WTC11 (cell line): ENCODE results near the gene KLC3. TPM values are rescaled to one million over a fixed set of nuclear protein-coding genes. Genes with fewer than 3 reads are reported as not detected.

Source experiments
- ATAC-seq: fragments of 200-7000 bp; cut with Tn5 transposase; 2 replicates; pipeline ENCODE4 v1.10.0; 2021; ENCODE audit warnings: mild to moderate bottlenecking, moderate library complexity
- CTCF ChIA-PET: fragments of 300-600 bp; sonication (Branson Sonifier 250); formaldehyde crosslinking; loops from one replicate; lab custom pipeline; 2021; ENCODE audit warnings: antibody characterized with exemption; lab: Charles Lee
- POLR2A ChIA-PET: fragments of 350-600 bp; sonication (Branson Sonifier 250); formaldehyde crosslinking; loops from one replicate; lab custom pipeline; 2021; ENCODE audit warnings: antibody characterized with exemption; lab: Charles Lee
- DNase-seq: peaks from one replicate; pipeline ENCODE4 v3.0.0; 2021; ENCODE audit warnings: low spot score
- H3K27ac Mint-ChIP-seq: 2 replicates; pipeline ENCODE4 v1.8.0; 2021; ENCODE audit warnings: mixed read lengths
- H3K27me3 Mint-ChIP-seq: 2 replicates; pipeline ENCODE4 v1.8.0; 2021; ENCODE audit warnings: low read depth, mild to moderate bottlenecking, moderate library complexity, mixed read lengths
- H3K36me3 Mint-ChIP-seq: 2 replicates; pipeline ENCODE4 v1.8.0; 2021; ENCODE audit warnings: mixed read lengths
- H3K4me1 Mint-ChIP-seq: 2 replicates; pipeline ENCODE4 v1.8.0; 2022; ENCODE audit warnings: mixed read lengths
- H3K4me3 Mint-ChIP-seq: 2 replicates; pipeline ENCODE4 v1.8.0; 2021; ENCODE audit warnings: mild to moderate bottlenecking, moderate library complexity, mixed read lengths
- H3K9me3 Mint-ChIP-seq: 2 replicates; pipeline ENCODE4 v1.8.0; 2021; ENCODE audit warnings: mixed read lengths
- EMX1 ChIP-seq: fragments of 250-450 bp; sonication (Bioruptor Pico); IDR thresholded peaks from 2 replicates; pipeline ENCODE4 v1.8.0; 2021; ENCODE audit warnings: mild to moderate bottlenecking
- ESRRA ChIP-seq: sonication (generic); formaldehyde crosslinking; IDR thresholded peaks from 2 replicates; pipeline ENCODE4 v1.8.1; 2022; ENCODE audit warnings: mild to moderate bottlenecking, missing genetic modification reagents, borderline replicate concordance
- FOXJ3 ChIP-seq: sonication (generic); formaldehyde crosslinking; IDR thresholded peaks from 2 replicates; pipeline ENCODE4 v1.9.0; 2021; ENCODE audit warnings: missing genetic modification reagents, mild to moderate bottlenecking, borderline replicate concordance
- FOXP1 ChIP-seq: sonication (generic); formaldehyde crosslinking; IDR thresholded peaks from 2 replicates; pipeline ENCODE4 v1.8.0; 2022; ENCODE audit warnings: missing genetic modification reagents, mild to moderate bottlenecking, moderate library complexity, borderline replicate concordance
- GABPB1 ChIP-seq: sonication (generic); formaldehyde crosslinking; IDR thresholded peaks from 2 replicates; pipeline ENCODE4 v1.8.1; 2023; ENCODE audit warnings: mild to moderate bottlenecking, missing genetic modification reagents
- HMGA2 ChIP-seq: fragments of 250-450 bp; sonication (Bioruptor Pico); IDR thresholded peaks from 2 replicates; pipeline ENCODE4 v1.4.0; 2021; ENCODE audit warnings: mild to moderate bottlenecking, moderate library complexity
- IRF1 ChIP-seq: sonication (generic); formaldehyde crosslinking; IDR thresholded peaks from 2 replicates; pipeline ENCODE4 v1.8.0; 2023; ENCODE audit warnings: missing genetic modification reagents
- JAZF1 ChIP-seq: fragments of 250-450 bp; sonication (Bioruptor Pico); IDR thresholded peaks from 2 replicates; pipeline ENCODE4 v1.9.0; 2021; ENCODE audit warnings: moderate library complexity, mild to moderate bottlenecking, inconsistent platforms
- JUN ChIP-seq: sonication (generic); formaldehyde crosslinking; IDR thresholded peaks from 2 replicates; pipeline ENCODE4 v1.8.0; 2023; ENCODE audit warnings: mild to moderate bottlenecking, missing genetic modification reagents
- MAX ChIP-seq: sonication (generic); formaldehyde crosslinking; IDR thresholded peaks from 2 replicates; pipeline ENCODE4 v1.8.0; 2022; ENCODE audit warnings: mild to moderate bottlenecking, missing genetic modification reagents
- MLX ChIP-seq: sonication (generic); formaldehyde crosslinking; IDR thresholded peaks from 2 replicates; pipeline ENCODE4 v1.8.1; 2023; ENCODE audit warnings: mild to moderate bottlenecking, missing genetic modification reagents, moderate library complexity
- MXD4 ChIP-seq: fragments of 250-450 bp; sonication (Bioruptor Pico); IDR thresholded peaks from 2 replicates; pipeline ENCODE4 v1.8.0; 2021; ENCODE audit warnings: mild to moderate bottlenecking, moderate library complexity, borderline replicate concordance
- NFE2L1 ChIP-seq: sonication (generic); formaldehyde crosslinking; IDR thresholded peaks from 2 replicates; pipeline ENCODE4 v1.8.1; 2023; ENCODE audit warnings: missing genetic modification reagents
- NFYB ChIP-seq: sonication (generic); formaldehyde crosslinking; conservative IDR thresholded peaks from 2 replicates; pipeline ENCODE4 v1.8.0; 2022; ENCODE audit warnings: low read depth, missing genetic modification reagents
- NR1H2 ChIP-seq: sonication (generic); formaldehyde crosslinking; IDR thresholded peaks from 2 replicates; pipeline ENCODE4 v1.9.0; 2021; ENCODE audit warnings: mild to moderate bottlenecking, moderate library complexity, missing genetic modification reagents
- OVOL2 ChIP-seq: fragments of 250-450 bp; sonication (Bioruptor Pico); IDR thresholded peaks from 2 replicates; pipeline ENCODE4 v1.9.0; 2021; ENCODE audit warnings: mild to moderate bottlenecking, borderline replicate concordance
- SP1 ChIP-seq: sonication (generic); formaldehyde crosslinking; conservative IDR thresholded peaks from 2 replicates; pipeline ENCODE4 v1.8.1; 2022; ENCODE audit warnings: missing genetic modification reagents
- TCF7 ChIP-seq: sonication (generic); formaldehyde crosslinking; IDR thresholded peaks from 2 replicates; pipeline ENCODE4 v1.8.0; 2022; ENCODE audit warnings: mild to moderate bottlenecking, low read depth, missing genetic modification reagents, moderate library complexity
- ZNF121 ChIP-seq: sonication (generic); formaldehyde crosslinking; IDR thresholded peaks from 2 replicates; pipeline ENCODE4 v1.8.0; 2023; ENCODE audit warnings: missing genetic modification reagents
- ZNF219 ChIP-seq: sonication (generic); formaldehyde crosslinking; IDR thresholded peaks from 2 replicates; pipeline ENCODE4 v1.8.0; 2023; ENCODE audit warnings: missing genetic modification reagents, mild to moderate bottlenecking, borderline replicate concordance
- ZNF671 ChIP-seq: fragments of 250-450 bp; sonication (Bioruptor Pico); IDR thresholded peaks from 2 replicates; pipeline ENCODE4 v1.8.0; 2021; ENCODE audit warnings: mild to moderate bottlenecking
- ZSCAN18 ChIP-seq: fragments of 250-450 bp; sonication (Bioruptor Pico); IDR thresholded peaks from 2 replicates; pipeline ENCODE4 v2.1.2; 2022; ENCODE audit warnings: mild to moderate bottlenecking, moderate library complexity
- total RNA-seq: library from RNA; stranded (reverse); gene quantifications from 3 replicates; pipeline ENCODE4 v1.2.3, GENCODE V29; 2021
- TF ChIP-seq, protein P1 (sequence below): sonication (generic); formaldehyde crosslinking; IDR thresholded peaks from 2 replicates; pipeline ENCODE4 v1.8.1; 2023; ENCODE audit warnings: mild to moderate bottlenecking, missing genetic modification reagents, moderate library complexity
- TF ChIP-seq, protein P2 (sequence below): sonication (generic); formaldehyde crosslinking; IDR thresholded peaks from 2 replicates; pipeline ENCODE4 v1.8.0; 2022; ENCODE audit warnings: mild to moderate bottlenecking, missing genetic modification reagents

KLC3 gene
- total RNA-seq, 1 experiment from 2014 or later = 5.2 TPM

- no peaks in the 10 kb centered on the region for H3K9me3 Mint-ChIP-seq
- peaks cover 2% of the 10 kb centered on the region; the same call in 1 of the 2 replicates for H3K4me1 Mint-ChIP-seq
- no peak overlapping the region for H3K27ac Mint-ChIP-seq
- no peak for TF ChIP-seq TCF7 (CRISPR knock-in tag)
- H3K4me3 Mint-ChIP-seq = no peak overlapping the region; the same call in 1 of the 2 replicates
- no peak for DNase-seq
- ATAC-seq = no peak
- no peaks in the 10 kb centered on the region for H3K36me3 Mint-ChIP-seq
- H3K27me3 Mint-ChIP-seq = peaks cover 15% of the 10 kb centered on the region
- ChIA-PET POLR2A (no interaction called here), CTCF (interaction anchor here (0.7 to 2.4 kb wide), 7 partner anchors 91 to 280 kb away, joined by 3 to 12 read pairs (median 4); partner anchors contain the start of genes BLOC1S3 and TRAPPC6A)
Measured at GRCh38 chr19:45339629-45340028, 921 bp upstream of the KLC3 start.

DNA sequence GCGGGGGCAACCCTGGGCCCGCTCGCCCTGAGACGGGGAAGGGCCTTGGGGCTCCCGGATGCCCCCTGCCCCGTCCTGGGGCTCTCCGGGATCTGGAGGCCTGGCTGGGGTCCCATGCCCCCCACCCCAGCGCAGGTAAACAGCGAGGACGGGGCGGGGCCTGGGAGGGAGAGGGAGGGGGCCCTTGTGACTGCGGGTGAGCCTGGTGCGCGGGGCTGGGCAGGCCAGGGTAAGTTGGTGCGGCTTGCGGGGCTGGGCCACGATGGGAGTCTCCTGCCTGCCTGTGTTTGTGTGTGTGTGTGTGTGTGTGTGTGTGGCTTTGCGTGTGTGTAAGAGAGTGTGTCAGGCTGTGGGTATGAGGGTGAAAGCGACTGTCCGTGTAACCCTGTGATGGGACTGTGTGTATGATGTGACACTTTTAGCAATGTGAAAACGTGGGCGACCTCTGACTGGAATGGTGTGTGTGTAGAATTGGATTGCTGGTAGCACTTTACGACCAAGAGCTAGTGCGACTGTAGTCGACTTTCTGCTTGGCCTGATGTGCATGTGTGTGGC is 426 bp downstream of the KLC3 start:
- POLR2A ChIA-PET = interaction anchor here (0.7 kb wide), 1 partner anchor 61 kb away, joined by 3 read pairs; no protein-coding TSS in a partner anchor
- TF ChIP-seq ZNF121 (CRISPR knock-in tag) (0 out of 2 replicates have a peak, but pooled peaks have one; percentile 4), GABPB1 (CRISPR knock-in tag) (no peak), JAZF1 (CRISPR knock-in tag) (no peak), ZSCAN18 (CRISPR knock-in tag) (no peak), NFE2L1 (no peak)

GRCh38 chr19:45342911-45343310 is 2.4 kb downstream of the KLC3 start:
- ChIA-PET POLR2A (no interaction called here), CTCF (interaction anchor here (0.7 kb wide), 1 partner anchor 96 kb away, joined by 3 read pairs; no protein-coding TSS in a partner anchor)
- no peak for DNase-seq
- no peak overlapping the region for H3K27ac Mint-ChIP-seq
- no peak overlapping the region for H3K4me3 Mint-ChIP-seq
- H3K9me3 Mint-ChIP-seq = no peaks in the 10 kb centered on the region
- peaks cover 10% of the 10 kb centered on the region for H3K27me3 Mint-ChIP-seq
- no peaks in the 10 kb centered on the region for H3K36me3 Mint-ChIP-seq
- TF ChIP-seq MXD4 (CRISPR knock-in tag) (no peak), HMGA2 (CRISPR knock-in tag) (no peak), NFE2L1 (no peak), NR1H2 (CRISPR knock-in tag) (no peak), ZNF219 (CRISPR knock-in tag) (no peak), OVOL2 (CRISPR knock-in tag) (no peak), IRF1 (CRISPR knock-in tag) (no peak), EMX1 (no peak), NFYB (CRISPR knock-in tag) (no peak), FOXJ3 (CRISPR knock-in tag) (no peak), JUN (no peak), ESRRA (CRISPR knock-in tag) (no peak), SP1 (CRISPR knock-in tag) (no peak), MAX (CRISPR knock-in tag) (no peak), ZNF671 (CRISPR knock-in tag) (no peak), MLX (CRISPR knock-in tag) (no peak), FOXP1 (CRISPR knock-in tag) (no peak)
- TF ChIP-seq, protein P1, sequence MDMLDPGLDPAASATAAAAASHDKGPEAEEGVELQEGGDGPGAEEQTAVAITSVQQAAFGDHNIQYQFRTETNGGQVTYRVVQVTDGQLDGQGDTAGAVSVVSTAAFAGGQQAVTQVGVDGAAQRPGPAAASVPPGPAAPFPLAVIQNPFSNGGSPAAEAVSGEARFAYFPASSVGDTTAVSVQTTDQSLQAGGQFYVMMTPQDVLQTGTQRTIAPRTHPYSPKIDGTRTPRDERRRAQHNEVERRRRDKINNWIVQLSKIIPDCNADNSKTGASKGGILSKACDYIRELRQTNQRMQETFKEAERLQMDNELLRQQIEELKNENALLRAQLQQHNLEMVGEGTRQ (CRISPR knock-in tag) = no peak
- TF ChIP-seq, protein P2, sequence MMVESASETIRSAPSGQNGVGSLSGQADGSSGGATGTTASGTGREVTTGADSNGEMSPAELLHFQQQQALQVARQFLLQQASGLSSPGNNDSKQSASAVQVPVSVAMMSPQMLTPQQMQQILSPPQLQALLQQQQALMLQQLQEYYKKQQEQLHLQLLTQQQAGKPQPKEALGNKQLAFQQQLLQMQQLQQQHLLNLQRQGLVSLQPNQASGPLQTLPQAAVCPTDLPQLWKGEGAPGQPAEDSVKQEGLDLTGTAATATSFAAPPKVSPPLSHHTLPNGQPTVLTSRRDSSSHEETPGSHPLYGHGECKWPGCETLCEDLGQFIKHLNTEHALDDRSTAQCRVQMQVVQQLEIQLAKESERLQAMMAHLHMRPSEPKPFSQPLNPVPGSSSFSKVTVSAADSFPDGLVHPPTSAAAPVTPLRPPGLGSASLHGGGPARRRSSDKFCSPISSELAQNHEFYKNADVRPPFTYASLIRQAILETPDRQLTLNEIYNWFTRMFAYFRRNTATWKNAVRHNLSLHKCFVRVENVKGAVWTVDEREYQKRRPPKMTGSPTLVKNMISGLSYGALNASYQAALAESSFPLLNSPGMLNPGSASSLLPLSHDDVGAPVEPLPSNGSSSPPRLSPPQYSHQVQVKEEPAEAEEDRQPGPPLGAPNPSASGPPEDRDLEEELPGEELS (CRISPR knock-in tag) = no peak
- TF ChIP-seq, all 79 proteins: peak for 0
- no peak for ATAC-seq
- peaks cover 3% of the 10 kb centered on the region; the same call in 1 of the 2 replicates for H3K4me1 Mint-ChIP-seq

More for the DNA sequence above, 426 bp downstream of the KLC3 start:
- CTCF ChIA-PET = no interaction called here
- peaks cover 15% of the 10 kb centered on the region for H3K27me3 Mint-ChIP-seq
- H3K9me3 Mint-ChIP-seq = no peaks in the 10 kb centered on the region
- no peaks in the 10 kb centered on the region for H3K36me3 Mint-ChIP-seq
- ATAC-seq (peak; percentile 60), DNase-seq (peak; percentile 41)
- peaks cover 2% of the 10 kb centered on the region; the same call in 1 of the 2 replicates for H3K4me1 Mint-ChIP-seq
- no peak overlapping the region for H3K27ac Mint-ChIP-seq
- H3K4me3 Mint-ChIP-seq = no peak overlapping the region
